22Rv1 (cell line): ENCODE results near the gene ACTBL2.
"Not testable (repeated sequence)": the region's sequence is repeated elsewhere in the genome, so short reads cannot be mapped to it uniquely, and the experiment has no call there.

Experiments used
- H3K27ac ChIP-seq: fragments of 450-650 bp; 2 replicates; pipeline ENCODE4 v1.5.1; 2017
- ZFX ChIP-seq: fragments of 450-650 bp; IDR thresholded peaks from 2 replicates; pipeline ENCODE4 v1.6.1; 2017; ENCODE audit warnings: antibody characterized with exemption, borderline replicate concordance
- TF ChIP-seq, protein P1 (sequence below): fragments of 450-650 bp; IDR thresholded peaks from 2 replicates; pipeline ENCODE4 v1.5.1; 2017; ENCODE audit warnings: mild to moderate bottlenecking

The ACTBL2 gene

DNA sequence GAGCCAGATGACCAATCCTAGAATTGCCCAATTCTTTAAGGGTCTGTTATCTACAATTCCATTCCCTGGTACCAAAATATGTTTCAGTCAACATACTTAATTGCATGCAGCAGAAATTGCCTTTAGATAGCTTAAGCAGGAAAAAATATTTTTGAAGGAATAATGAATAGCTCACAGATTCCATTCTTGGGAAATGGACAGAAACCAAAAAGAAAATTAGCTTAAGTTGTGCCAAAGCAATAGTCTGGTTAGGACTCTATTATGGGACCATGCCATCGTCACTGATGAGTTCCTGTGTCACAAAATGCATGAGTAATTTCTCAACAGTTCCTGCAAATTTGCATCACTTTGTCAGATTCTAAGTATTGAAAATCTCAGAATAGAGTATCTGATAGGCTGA is 12.3 kb downstream of the ACTBL2 start:
- TF ChIP-seq, protein P1, sequence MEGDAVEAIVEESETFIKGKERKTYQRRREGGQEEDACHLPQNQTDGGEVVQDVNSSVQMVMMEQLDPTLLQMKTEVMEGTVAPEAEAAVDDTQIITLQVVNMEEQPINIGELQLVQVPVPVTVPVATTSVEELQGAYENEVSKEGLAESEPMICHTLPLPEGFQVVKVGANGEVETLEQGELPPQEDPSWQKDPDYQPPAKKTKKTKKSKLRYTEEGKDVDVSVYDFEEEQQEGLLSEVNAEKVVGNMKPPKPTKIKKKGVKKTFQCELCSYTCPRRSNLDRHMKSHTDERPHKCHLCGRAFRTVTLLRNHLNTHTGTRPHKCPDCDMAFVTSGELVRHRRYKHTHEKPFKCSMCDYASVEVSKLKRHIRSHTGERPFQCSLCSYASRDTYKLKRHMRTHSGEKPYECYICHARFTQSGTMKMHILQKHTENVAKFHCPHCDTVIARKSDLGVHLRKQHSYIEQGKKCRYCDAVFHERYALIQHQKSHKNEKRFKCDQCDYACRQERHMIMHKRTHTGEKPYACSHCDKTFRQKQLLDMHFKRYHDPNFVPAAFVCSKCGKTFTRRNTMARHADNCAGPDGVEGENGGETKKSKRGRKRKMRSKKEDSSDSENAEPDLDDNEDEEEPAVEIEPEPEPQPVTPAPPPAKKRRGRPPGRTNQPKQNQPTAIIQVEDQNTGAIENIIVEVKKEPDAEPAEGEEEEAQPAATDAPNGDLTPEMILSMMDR = no peak
- no peak for TF ChIP-seq ZFX
- no peak overlapping the region for H3K27ac ChIP-seq

DNA sequence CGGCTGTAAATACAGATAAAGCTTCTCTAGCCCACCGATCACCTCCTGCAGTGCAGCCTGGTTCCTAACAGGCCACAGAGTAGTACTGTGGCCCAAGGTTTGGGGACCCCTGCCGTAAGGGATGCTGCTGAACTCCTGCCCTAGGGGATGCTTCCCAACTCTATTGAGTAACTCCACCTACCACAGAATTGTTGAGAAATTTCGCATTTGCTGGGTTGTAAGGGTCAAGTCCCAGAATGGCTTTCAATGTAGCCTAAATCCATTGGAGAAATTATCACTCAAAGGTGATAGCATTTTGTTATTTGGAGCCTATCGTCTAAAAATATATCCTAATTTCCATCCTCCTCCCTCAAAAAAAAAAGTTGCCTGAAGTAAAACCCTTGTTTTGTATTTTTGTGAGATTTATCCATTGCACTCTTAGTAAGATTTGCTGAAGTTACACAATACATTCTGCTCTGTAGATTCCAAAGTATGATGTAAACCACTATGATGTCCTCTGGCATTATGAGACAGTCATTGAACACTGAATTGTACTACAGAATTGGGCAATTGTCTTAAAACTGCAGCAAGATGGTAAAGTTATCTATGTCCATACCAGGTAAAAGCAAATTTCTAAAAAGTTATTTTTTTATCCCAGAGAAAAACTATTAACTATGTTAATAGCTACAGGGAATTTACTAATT is 14.0 kb downstream of the ACTBL2 start:
- no peak overlapping the region for H3K27ac ChIP-seq
- no peak for TF ChIP-seq ZFX
- TF ChIP-seq, protein P1 = no peak

DNA sequence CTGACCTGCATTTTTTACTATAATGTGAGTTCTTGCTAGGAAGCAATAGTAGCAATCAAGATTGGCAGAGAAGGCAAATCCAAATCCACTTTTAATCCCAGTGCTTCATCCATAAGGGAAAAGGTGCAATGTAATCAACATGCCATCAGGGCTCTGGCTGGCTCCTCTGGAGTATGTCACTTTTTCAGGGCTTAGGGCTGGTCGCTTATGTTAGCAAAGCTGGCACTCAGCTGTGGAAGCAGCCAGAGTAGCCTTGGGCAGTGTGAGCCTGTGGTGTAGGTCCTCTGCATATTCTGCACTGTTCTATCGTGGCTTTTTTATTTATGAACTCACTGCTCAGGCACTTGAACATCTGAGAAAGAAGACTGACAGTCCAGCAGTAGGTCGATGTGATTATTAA is 16.1 kb downstream of the ACTBL2 start:
- no peak for TF ChIP-seq ZFX
- TF ChIP-seq, protein P1 = no peak
- no peak overlapping the region for H3K27ac ChIP-seq

DNA sequence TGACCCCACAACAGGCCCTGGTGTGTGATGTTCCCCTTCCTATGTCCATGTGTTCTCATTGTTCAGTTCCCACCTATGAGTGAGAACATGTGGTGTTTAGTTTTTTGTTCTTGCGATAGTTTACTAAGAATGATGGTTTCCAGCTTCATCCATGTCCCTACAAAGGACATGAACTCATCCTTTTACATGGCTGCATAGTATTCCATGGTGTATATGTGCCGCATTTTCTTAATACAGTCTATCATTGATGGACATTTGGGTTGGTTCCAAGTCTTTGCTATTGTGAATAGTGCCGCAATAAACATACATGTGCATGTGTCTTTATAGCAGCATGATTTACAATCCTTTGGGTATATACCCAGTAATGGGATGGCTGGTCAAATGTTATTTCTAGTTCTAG is 22.6 kb downstream of the ACTBL2 start:
- H3K27ac ChIP-seq = not testable (repeated sequence)

DNA sequence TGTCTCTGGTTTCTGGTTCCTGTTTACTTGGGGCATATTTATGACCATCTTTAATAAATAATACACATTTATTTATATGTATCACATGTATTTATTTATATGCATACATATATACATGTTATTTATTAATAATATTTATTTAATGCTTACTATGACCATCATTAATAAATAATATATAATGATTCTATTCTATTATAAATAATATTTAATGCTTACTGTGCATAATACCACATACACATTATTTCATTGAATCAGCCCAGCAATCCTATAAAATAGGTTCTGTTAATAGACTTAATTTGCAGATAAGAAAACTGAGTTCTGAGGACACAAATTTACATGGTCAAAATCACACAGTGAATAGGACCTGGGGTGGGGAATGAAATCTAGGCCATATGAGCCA is 24.2 kb downstream of the ACTBL2 start:
- no peak for TF ChIP-seq ZFX
- TF ChIP-seq, protein P1 = no peak
- no peak overlapping the region for H3K27ac ChIP-seq

DNA sequence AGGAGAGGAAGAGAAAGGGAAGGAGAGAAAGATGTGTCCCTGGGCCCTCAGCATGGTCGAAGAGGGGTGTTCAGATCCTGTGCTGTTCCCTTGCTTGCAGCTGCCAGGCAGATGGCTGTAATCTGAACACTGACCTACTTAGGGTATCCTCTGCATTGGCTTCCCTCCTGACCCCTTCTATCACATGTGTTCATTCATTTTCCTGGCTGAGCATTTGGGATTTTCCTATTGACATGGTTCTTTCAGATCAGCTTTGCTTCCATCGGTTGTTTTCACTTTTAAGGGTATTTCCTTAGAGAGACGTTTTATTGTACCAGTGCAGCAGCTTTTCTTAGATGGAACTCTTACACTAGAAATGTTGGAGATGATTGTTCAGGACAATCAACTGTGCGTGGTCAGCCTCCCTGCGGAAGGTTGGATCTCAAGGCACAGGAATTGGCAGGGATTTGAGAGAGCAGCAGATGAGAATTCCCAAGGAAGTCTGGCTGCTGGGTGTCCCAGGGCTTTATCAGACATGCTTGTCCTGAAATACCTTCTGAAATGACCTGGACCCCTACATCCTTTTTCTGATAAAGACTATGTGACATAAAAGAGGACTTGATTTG is 26.0 kb downstream of the ACTBL2 start:
- H3K27ac ChIP-seq = no peak overlapping the region

DNA sequence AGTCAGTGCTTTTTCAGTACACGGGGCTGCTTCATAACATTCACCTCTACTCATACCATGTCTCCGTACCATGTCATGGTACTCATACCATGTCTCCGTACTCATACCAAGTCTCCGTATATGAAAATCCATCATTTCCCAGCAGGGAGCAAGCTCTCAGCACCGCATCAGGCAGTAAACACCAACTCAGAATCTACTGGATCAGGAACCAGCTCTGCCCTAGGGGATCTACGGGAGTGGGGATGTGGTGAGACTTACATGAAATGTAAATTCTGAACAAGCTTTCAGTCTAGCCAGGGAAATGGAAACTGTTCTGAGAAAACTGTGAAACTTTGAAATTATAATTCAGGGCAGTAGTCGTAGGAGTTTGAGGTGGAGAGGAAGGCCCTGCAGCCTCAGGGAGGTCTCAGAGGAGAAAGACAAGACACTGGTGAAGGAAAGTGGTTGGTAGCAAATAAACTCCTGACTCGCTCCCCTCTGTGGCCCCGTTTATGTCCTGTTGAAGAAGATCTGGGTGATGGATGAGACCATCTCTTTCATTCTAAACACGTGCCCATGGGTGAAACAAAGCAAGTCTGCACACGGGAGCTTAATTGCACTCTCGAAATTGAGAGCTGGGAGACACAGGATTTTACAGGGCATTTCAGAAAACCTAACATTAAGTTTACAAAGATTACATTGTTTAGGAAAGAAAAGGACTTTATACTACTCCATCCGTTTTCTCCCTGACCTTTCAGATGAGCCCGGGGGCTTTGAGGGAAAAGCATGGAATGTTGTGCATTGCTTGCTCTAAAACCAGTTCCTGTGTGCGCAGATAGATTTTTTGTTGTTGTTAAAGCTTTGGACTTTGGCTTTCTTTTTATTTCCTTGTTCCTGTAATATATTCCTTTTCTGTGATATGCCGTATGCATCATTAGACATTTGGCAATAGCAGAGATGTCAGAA is 26.8 kb downstream of the ACTBL2 start:
- TF ChIP-seq ZFX = no peak
- TF ChIP-seq, protein P1 = no peak
- H3K27ac ChIP-seq = no peak overlapping the region

More for the DNA sequence above, 26.0 kb downstream of the ACTBL2 start:
- no peak for TF ChIP-seq ZFX
- TF ChIP-seq, protein P1 = no peak
